BE2C (cell line): ENCODE data around the gene LSAMP.

Source experiments
- DNase-seq: peaks from one replicate; pipeline ENCODE4 v3.0.0-alpha.2; 2020
- H3K27me3 ChIP-seq: fragments of 250-450 bp; sonication (Bioruptor Pico); 2 replicates; pipeline ENCODE4 v1.5.1; 2020; ENCODE audit warnings: mild to moderate bottlenecking
- H3K36me3 ChIP-seq: fragments of 250-450 bp; sonication (Bioruptor Pico); 2 replicates; pipeline ENCODE4 v1.5.1; 2020; ENCODE audit warnings: mild to moderate bottlenecking
- H3K4me1 ChIP-seq: fragments of 250-450 bp; sonication (Bioruptor Pico); 2 replicates; pipeline ENCODE4 v1.5.1; 2020
- H3K4me3 ChIP-seq: 2 replicates; pipeline ENCODE4 v1.5.1; 2011; ENCODE audit warnings: low read depth, low read length
- H3K9me3 ChIP-seq: fragments of 250-450 bp; sonication (Bioruptor Pico); 2 replicates; pipeline ENCODE4 v1.5.1; 2020
- TF ChIP-seq, protein P1 (sequence below): IDR thresholded peaks from 2 replicates; pipeline ENCODE4 v1.5.1; 2012; ENCODE audit warnings: mild to moderate bottlenecking, low read depth, low read length

The LSAMP gene

DNA sequence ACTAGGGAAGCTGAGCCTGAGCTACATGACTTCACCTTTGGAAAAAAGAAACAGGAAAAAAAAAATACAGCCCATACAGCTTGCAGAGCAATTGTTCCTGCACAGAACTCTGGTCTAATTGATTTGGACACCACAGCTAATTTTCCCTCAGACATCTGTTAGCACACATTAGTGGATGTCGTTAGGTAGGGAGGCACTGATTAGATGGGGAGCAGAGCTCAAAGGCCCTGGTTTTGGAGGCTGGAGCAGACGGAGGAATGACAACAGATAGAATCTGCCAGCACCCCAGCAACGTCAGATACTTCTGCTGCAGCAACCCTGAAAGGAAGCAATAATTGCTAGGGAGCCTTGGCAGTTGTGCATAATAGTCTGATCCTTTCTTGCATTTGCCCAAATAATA, 398.9 kb downstream of the LSAMP start:
- peaks cover 26% of the 10 kb centered on the region for H3K4me1 ChIP-seq
- no peaks in the 10 kb centered on the region for H3K27me3 ChIP-seq
- peak; percentile 61 for DNase-seq
- no peaks in the 10 kb centered on the region for H3K9me3 ChIP-seq
- TF ChIP-seq, protein P1, sequence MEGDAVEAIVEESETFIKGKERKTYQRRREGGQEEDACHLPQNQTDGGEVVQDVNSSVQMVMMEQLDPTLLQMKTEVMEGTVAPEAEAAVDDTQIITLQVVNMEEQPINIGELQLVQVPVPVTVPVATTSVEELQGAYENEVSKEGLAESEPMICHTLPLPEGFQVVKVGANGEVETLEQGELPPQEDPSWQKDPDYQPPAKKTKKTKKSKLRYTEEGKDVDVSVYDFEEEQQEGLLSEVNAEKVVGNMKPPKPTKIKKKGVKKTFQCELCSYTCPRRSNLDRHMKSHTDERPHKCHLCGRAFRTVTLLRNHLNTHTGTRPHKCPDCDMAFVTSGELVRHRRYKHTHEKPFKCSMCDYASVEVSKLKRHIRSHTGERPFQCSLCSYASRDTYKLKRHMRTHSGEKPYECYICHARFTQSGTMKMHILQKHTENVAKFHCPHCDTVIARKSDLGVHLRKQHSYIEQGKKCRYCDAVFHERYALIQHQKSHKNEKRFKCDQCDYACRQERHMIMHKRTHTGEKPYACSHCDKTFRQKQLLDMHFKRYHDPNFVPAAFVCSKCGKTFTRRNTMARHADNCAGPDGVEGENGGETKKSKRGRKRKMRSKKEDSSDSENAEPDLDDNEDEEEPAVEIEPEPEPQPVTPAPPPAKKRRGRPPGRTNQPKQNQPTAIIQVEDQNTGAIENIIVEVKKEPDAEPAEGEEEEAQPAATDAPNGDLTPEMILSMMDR, result no peak
- H3K4me3 ChIP-seq, result no peak overlapping the region
- no peaks in the 10 kb centered on the region for H3K36me3 ChIP-seq

DNA sequence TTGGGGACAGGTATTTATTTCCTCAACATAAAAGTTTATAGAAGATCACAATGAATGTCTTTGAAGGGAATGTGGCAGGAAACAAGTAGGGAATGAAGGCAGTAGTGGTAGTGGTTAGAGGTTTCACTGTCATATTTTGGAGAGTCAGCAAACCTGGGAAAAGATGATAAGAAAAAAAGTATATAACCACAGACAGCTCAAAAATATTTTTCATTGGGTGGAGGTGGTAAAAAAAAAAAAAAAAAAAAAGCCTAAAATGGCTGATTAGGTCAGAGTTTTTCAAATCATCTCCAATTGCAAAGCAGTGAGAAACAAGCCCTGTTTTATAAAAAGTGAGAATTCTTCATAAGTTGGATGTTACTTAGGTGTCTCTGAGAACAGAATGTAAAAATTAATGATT, 400.0 kb downstream of the LSAMP start:
- no peak for DNase-seq
- TF ChIP-seq, protein P1, result no peak
- no peaks in the 10 kb centered on the region for H3K27me3 ChIP-seq
- no peaks in the 10 kb centered on the region for H3K9me3 ChIP-seq
- peaks cover 18% of the 10 kb centered on the region for H3K4me1 ChIP-seq
- H3K36me3 ChIP-seq, result no peaks in the 10 kb centered on the region
- no peak overlapping the region for H3K4me3 ChIP-seq

DNA sequence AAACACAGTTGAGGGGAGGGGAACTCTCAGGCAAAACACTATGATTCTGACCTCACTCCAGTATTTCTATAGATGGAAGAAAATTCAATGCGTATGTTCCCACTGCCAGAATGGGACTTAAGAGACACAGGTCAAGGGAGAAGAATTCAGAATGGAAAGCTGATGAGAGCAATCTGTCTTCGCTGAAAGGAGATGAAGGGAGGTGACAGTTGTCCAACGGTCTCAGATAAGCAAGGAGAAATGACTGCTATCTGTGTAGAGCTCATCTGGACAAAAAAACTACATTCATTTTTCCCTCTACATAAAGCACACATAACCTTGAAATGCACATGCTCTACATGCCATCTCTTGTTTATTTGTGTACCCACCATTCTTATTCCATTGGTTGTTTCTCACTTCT, 405.1 kb downstream of the LSAMP start:
- H3K4me3 ChIP-seq, result no peak overlapping the region
- no peaks in the 10 kb centered on the region for H3K4me1 ChIP-seq
- no peaks in the 10 kb centered on the region for H3K36me3 ChIP-seq
- H3K27me3 ChIP-seq, result no peaks in the 10 kb centered on the region
- TF ChIP-seq, protein P1, result no peak
- H3K9me3 ChIP-seq, result no peaks in the 10 kb centered on the region
- no peak for DNase-seq

DNA sequence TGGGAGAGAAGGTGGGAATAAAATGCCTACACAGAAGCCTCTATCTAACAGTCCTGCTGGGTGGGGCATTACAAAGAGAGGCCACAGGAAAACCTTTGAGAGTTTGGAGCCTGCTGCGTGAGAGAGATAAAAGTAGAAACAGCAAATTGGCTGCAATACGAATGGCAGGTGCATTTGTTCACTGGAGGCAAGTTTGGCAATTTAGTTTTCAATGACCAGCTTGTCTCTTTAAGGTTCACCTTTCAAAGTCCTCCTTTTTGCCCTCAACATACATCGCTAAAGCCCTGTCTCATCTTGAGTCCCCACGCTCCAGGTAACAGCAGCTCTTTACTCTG, 405.7 kb downstream of the LSAMP start:
- DNase-seq, result no peak

DNA sequence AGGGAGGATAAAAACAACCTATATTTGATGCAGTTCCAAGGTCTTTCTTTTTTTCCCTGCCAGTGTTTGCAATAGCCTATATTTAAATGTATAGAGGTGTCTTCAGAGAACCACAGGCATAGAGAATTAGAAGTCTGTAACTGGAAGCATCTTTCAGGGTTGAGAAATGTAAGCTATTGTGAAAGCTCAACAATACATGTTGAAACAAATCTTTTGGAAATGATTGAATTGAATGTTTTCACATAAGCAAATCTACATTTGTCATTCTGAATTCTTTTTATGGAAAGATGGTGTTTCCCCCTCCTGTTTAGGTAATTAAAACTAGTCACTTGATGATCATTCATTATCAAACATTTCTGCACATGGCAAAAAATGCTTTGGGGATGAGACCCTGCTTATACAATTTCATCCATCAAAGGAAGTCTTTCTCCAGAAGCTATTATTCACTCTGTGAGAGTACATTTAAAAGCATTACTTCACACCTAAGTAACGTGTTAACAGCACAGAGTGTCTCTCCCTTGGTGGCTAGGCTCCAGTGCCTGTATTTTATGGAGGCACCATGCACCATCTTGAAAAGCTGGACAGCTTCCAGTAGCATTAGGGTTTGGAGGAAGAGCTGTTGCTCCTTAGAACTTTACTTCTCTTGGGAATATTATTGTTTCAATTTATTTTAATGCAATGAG, 406.2 kb downstream of the LSAMP start:
- DNase-seq, result no peak
- no peaks in the 10 kb centered on the region for H3K9me3 ChIP-seq
- TF ChIP-seq, protein P1, result no peak
- no peak overlapping the region for H3K4me3 ChIP-seq
- H3K36me3 ChIP-seq, result no peaks in the 10 kb centered on the region
- H3K4me1 ChIP-seq, result peaks cover 7% of the 10 kb centered on the region; the same call in 1 of the 2 replicates
- no peaks in the 10 kb centered on the region for H3K27me3 ChIP-seq

More for the DNA sequence above, 405.7 kb downstream of the LSAMP start:
- no peaks in the 10 kb centered on the region for H3K9me3 ChIP-seq
- peaks cover 3% of the 10 kb centered on the region; the same call in 1 of the 2 replicates for H3K4me1 ChIP-seq
- H3K27me3 ChIP-seq, result no peaks in the 10 kb centered on the region
- TF ChIP-seq, protein P1, result no peak
- H3K4me3 ChIP-seq, result no peak overlapping the region
- H3K36me3 ChIP-seq, result no peaks in the 10 kb centered on the region

DNA sequence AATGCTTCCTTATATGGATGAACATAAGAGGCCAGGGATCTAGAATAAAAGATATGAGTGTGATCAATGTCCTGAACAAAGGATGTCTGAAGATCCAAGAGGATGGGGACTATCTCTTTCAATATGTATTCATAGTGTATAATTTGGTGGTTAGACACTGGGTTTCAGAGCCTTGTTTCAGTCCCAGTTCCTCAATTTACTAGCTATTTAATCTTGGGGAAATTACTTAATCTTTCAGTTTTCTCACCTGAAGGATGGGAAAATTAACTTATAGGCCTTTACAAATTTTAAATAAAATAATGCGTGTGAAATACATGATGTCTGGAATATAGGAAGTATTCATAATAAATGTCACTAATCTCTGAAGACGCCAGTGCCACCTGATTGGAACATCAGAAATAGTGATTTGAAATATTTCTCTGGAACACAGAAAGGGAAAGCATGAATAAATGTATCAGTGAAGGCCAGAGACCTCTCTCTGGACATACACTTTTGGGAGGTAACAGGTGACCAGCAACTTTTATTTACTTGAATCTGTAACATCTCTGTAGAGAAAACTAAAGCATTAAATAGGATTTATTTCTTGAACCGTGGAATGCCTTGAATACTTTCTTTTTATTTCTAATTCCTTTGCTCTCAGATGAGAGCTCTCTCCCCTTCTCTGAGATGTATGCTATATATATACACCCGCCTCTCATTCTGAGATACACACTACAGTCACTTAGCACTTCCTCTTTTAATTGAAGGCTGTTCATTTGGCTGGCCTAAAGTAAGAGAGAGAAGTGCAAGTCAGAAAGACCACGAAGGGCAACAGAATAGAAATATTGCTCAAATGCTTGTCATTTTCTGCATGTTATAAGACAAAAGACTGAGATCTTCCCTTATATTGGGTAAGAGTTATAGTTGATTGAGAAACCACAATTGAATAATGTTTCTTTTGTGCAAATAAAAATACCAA, 407.1 kb downstream of the LSAMP start:
- Histone ChIP-seq H3K27me3 (no peaks in the 10 kb centered on the region), H3K4me1 (peaks cover 7% of the 10 kb centered on the region; the same call in 1 of the 2 replicates), H3K36me3 (no peaks in the 10 kb centered on the region), H3K4me3 (no peak overlapping the region), H3K9me3 (no peaks in the 10 kb centered on the region)
- TF ChIP-seq, protein P1, result no peak
- no peak for DNase-seq
